GM18511 (cell line): ENCODE data around the gene LCN6.
"Not testable (repeated sequence)": the region's sequence is repeated elsewhere in the genome, so short reads cannot be mapped to it uniquely, and the experiment has no call there.

Experiments
- ATAC-seq: cut with Tn5 transposase; IDR thresholded peaks from one replicate; pipeline ENCODE4 v1.9.1; 2021; ENCODE audit warnings: mild to moderate bottlenecking, moderate library complexity; ENCODE audit not compliant: unreplicated experiment

LCN6 gene

DNA sequence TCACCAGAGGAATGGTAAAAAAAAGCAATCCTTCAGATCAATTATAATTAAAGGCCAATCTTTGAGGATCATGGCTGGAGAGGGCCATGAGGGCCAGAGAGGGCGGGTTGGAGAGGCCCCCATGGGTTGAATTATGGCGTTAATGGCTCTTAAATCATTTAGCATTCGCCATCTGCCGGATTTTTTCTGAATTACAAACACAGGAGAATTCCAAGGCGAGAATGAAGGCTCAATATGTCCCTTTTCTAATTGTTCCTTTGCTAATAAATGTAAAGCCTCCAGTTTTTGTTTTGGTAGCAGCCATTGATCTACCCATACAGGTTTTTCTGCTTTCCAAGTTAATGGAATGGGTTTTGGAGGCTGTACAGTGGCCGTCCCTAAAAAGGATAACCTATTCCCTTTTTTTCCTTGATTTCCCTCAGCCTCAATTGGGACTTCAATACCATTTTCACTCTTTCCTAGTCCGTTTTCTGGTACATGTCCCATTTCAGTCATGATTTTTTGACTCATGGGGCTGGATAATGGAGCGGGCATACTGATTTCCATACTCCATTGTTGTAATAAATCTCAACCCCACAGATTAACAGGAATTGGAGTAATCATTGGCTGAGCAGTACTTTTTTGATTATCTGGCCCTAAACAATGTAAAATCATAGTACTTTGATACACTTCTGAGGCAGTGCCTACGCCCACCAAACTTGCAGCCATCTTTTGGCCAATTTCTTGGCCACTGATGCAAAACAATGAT is 36.1 kb upstream of the LCN6 start:
- ATAC-seq: no peak

DNA sequence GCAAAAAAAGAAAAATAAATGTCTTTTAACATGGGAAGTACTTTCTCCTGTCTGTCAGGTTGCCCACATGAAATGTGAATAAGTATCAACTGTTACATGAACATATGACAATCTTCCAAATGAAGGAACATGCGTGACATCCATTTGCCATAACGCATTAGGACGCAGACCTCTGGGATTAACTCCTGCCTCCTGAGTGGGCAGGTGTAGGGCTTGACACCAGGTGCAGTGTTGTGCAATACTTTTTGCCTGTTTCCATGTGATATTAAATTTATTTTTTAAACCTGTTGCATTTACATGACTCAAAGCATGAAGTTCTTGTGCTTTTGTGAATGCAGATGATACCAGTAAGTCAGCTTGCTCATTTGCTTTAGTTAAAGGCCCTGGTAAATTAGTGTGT is 34.1 kb upstream of the LCN6 start:
- no peak for ATAC-seq

DNA sequence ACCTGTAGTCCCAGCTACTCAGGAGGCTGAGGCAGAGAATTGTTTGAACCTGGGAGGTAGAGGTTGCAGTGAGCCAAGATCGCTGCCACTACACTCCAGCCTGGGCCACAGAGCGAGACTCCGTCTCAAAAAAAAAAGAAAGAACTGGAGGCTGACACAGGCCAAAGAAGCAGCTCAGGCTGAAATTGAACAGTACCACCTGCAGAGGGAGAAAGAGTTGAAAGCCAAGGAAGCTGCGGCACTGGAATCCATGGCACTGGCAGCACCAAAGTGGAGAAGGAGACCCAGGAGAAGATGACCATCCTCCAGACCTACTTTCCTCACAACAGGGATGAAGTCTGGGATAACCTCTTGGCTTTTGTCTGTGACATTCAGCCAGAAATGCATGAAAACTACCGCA is 31.5 kb upstream of the LCN6 start:
- no peak for ATAC-seq

DNA sequence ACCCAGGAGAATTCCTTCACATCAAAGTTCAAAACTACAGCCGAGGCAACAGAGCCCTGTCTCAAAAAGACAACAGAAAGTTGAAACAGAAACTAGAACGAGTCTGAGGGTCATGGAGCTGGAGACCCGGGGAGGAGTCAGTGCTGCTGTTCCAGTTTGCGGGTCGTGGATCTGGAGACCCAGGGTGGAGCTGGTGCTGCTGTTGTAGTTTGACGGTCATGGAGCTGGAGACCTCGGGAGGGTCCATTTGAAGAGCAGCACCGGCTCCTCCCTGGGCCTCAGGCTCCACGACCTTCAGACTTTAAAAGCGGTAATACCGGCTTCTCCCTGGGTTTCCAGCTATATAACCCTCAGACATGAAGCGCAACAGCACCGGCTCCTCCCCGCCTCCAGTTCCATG is 29.0 kb upstream of the LCN6 start:
- no peak for ATAC-seq

DNA sequence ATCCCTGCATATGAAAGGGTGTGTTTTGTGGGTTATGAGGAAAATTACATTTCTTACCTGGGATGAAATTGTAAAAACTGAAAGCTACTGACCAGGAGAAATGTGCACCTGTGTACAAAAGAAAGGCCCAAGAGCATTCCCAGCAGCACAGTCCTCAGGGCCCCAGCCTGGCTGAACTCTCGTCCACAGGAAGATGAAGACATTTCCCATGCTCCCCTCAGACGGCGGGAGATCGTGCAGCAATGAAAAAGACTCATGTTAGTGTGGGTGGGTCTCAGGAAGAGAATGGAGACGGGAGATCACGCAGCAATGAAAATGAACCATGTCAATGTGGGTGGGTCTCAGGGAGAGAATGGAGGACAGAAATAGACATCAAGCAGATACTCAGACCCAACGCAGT is 28.6 kb upstream of the LCN6 start:
- no peak for ATAC-seq

DNA sequence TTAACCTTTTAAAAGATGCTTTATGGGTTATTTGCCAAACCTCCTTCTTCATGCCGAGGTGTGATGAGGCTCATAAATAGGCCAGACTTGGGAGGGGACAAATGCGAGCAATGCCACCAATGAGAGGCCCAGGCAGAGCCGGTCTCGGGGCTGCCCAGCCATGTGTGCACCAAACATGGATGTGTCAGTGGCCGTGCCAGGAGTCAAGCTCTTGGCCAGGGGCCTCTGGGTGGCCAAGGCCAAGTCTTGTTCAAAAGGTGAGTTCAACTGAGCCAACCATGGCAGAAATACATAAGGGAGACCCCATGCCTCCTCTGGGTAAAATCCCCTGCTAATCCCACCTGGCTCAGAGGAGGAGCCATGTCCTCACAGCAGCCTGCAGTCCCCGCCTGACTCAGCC is 26.9 kb upstream of the LCN6 start:
- ATAC-seq: no peak

DNA sequence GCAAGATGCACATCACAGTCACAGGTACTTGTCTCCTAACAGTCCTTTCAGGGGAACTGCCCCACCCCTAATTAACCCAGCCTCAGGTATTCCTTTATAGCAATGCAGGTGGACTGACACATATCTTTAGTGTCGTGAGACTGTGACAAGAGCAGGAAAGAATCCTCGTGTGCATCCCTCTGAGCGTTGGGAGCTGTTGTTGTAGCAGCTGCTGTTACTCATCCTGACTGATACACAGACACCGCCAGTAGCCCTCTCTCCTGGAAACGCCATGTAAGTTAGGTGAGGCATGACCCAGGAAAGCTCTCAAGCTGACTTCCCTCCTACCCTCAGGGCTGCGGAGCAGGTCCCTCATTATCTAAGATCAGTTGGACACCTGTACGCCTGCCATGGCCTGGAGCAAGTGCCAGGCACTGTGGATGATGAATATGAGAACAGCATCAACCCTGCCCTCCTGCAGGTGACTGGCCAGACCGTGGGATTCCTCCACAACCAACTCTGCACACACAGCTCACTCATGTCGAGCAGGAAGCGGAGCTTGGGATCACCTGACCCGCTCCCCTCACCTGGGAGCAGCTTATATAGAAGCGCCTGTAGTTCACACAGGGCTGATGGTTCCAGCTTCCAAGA is 26.2 kb upstream of the LCN6 start:
- no peak for ATAC-seq

DNA sequence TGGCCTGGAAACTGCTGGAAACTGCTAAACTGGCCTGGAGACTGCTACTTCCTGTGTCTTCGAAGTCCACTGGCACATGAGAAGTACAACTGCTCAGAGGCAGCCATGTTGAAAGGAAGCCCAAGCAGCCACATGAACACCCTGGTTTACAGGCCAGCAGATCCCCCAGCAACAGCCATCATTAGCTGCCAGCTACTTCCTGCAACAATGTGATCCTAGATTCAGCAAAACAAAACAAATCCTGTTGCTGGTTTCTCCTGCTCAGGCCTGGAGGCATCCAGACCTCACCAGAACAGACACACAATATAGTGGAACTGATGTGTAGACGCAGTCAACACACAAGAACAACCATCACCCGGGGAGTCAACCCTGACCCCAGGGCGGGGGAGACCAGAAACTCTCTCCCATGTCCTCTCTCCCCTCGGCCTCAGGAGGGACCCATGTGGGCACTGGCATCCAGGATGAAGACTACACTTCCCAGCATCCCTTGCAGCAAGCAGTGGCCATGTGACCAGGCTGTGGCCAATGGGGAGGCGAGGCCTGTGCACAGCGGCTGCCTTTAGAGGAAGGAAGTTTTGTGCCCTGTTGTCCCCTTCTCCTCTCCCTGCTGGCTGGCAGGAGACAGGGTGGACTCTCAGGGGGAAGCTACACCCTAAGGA is 25.2 kb upstream of the LCN6 start:
- no peak for ATAC-seq

DNA sequence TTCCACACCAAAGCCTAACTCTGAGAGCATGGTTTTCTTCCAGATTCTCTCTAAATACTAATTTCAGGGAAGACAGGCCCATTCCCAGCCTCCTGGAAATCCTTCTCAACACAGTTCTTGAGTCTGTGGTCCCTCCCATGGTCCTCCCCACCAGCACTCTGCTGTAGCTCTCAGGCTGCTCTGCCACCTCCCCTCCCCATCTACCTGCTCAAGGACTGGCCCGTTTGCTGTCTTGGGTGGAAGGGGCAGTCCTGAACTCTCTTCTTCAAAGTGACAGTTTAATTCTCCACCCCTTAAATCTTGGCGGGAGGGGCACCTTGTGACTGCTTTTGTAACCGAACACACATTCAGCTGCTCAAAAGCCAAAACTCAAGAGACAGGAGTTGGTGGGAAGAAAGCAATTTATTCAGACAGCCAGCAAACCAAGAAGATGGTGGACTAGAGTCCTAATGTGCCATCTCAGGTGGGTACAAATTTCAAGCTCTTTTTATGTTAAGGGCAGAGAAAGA is 23.6 kb upstream of the LCN6 start:
- ATAC-seq: no peak

DNA sequence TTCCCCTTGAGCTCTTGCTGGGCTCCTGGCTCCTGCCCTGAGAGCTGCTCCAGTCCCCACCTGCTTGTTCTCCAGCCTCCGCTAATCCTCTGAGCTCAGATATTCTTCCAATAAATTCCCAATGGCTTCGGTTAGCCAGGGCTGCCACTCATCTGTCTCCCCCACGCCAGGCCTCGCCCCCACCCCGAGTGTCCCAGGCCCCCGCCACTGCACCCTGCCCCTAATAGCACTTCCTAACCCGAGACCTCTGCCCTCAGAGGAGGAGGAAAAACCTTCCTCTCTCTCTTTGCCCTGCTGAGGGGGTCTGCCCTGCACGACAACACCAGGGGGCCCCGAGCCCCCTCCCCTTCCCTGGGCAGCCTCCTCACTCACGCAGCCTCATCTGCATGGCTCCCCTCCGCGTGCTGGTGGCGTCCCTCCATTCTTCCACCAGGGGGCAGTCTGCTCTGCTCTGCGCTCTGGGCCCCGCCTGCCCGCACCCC is 21.4 kb upstream of the LCN6 start:
- no peak for ATAC-seq

DNA sequence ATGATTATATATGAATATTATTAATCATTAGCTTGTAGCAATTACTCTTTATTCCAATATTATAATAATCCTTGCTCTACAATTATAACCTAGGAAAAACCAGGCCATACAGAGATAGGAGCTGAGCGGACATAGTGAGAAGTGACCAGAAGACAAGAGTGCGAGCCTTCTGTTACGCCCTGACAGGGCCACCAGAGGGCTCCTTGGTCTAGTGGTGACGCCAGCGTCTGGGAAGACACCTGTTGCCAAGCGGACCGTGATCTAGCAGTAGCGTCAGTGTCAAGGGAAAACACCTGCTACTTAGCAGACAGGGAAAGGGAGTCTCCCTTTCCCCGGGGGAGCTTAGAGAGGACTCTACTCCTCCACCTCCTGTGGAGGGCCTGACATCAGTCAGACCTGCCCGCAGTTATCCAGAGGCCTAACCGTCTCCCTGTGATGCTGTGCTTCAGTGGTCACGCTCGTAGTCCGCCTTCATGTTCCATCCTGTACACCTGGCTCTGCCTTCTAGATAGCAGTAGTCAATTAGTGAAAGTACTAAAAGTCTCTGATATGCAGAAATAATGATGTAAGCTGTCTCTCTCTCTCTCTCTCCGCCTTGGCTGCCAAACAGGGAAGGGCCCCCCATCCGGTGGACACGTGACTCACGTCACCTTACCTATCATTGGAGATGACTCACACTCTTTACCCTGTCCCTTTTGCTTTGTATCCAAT is 18.2 kb upstream of the LCN6 start:
- ATAC-seq: not testable (repeated sequence)

DNA sequence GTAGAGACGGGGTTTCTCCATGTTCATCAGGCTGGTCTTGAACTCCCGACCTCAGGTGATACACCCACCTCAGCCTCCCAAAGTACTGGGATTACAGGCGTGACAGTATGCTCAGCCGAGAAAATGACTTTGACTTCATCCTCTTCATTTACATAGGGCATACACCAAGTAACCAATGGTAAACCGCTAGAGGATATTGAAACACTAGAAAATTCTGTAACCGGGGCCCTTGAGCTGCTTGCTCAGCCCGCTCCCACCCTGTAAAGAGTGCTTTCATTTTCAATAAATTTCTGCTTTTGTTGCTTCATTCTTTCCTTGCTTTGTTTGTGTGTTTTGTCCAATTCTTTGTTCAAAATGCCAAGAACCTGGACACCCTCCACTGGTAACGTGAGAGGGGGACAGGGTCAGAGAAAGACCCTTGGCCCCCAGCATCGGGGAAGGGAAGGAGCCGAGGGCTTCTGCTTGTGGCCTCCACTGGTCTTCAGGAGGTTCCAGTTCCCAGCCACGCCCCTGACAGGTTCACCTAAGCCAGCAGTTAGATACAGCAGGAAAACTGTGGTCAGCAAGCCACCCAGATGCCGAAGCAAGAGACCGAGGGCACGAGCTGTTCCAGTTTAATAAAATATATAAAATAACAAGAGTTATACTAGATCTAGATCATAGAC is 17.6 kb upstream of the LCN6 start:
- peak; percentile 70 for ATAC-seq

DNA sequence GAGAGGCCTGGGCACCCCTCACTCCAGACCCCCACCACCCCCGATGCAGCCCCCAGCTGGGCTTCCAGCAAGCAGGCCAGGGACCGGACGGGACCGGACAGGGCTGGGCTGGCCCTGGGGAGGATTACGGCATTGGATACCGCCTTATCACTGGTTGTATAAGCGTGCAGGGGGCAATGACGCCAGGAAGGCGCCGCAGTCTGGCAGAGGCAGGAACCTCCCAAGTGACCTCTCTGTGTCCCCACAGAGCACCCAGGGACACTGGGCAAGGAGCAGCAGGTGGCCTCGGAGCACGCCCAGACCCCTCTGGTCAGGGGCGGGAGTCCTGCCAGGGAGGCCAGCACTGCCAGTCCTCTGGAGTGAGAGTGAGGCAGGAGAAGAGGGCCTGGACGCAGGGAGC is 16.7 kb upstream of the LCN6 start:
- no peak for ATAC-seq

DNA sequence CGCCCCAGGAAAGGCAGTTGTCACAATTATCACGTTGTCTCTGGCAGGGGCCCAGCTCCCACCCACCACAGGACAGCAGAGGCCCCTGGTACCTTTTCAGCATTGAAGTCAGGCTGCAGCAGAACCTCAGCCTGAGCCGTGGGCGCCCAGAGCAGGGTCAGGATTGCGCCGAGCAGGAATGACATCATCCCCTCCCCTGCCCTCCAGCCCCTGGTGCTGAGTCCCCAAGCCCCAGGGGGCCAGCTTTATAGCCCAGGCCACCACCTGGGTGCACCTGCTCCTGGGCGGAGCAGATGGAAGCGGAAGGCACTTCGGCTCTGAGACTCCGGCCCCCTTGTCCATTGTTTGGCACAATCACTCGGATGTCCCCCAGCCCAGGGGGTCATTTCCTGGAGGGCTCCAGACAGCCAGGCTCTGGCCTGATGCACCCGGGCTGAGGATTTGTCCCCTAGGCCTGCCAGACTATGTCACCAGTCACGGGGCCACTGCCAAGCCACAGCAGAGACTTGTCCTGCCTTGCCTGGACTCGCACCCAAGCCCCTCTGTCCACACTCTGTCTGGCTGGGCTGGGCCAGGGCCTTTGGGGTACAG is 16.1 kb upstream of the LCN6 start, which contains the start of gene LCN15:
Gene LCN15 (minus strand): TSS at position 218 of the 591 bp plus-strand sequence. CDS start 30 bp downstream, at position 188.
- no peak for ATAC-seq

DNA sequence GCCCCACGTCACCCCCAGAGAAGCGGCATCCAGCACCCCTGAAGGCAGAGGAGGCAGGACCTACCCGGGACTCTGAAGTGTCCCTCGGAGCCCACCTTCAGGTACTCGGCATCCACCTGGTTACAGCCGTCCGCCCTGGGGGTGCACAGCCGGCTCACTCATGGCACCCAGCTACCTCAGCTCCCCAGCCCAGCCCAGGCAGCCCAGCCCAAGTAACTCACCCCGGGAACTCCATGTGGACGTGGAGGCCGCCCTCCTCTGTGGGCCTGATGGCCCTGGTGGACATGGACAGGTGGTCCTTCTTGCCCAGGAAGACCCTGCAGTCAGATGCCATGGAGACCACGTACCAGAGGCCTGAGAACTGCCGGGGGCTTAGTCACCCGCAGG is 15.3 kb upstream of the LCN6 start:
- ATAC-seq: no peak

DNA sequence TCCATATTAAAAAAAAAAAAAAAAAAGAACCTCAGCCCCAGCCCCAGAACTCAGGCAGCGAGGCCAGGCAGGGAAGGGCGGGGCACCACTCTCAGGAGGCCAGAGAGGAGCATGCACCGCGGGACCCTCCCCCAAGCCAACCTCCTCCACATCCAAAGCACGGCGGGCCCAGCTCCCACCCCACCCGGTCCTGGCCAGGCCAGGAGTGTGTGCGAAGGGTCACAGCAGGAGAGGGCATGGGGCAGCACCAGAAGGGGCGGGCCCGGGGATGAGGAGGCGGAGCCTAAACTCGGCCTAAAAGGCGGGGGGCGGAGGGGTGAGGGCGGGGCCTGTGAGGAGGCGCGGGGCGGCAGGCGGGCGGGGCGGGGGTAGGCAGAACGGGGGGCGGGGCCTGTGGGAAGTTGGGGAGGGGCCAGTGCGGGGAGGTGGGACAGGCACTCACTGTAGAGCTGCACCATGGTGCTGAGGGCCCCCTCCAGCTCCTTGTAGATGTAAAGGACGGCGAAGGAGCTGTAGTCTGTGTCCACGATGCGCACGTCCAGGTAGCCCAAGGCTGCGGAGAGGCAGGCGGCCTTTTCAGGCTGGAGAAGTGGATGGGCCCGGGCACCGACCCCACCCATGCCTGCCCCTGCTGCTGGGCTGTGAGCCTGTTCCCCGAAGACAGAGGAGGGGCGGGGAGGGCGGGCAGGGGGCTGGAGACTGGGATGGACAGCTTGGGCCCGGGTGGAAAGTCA is 14.8 kb upstream of the LCN6 start:
- ATAC-seq: no peak

DNA sequence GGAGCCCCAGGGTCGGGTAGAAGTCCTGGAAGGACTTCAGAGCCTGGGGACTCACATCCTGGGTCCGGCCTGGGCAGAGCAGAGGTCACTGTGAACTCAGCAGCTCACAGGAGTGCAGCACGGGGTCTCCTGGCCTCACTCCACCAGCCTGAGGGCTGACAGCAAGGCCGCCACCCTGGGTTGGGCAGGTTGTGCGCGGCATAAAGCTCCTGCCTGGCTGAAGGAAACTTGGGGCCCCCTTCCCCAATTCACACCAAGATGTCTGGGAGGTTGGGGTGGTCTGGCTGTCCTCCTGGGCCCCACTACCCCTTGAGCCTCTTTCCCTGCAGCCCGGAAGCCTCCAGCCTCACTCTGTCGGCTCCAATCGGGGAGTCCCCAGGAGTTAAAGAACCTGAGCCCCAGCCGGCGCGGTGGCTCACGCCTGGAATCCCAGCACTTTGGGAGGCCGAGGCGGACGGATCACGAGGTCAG is 13.9 kb upstream of the LCN6 start:
- ATAC-seq: no peak

DNA sequence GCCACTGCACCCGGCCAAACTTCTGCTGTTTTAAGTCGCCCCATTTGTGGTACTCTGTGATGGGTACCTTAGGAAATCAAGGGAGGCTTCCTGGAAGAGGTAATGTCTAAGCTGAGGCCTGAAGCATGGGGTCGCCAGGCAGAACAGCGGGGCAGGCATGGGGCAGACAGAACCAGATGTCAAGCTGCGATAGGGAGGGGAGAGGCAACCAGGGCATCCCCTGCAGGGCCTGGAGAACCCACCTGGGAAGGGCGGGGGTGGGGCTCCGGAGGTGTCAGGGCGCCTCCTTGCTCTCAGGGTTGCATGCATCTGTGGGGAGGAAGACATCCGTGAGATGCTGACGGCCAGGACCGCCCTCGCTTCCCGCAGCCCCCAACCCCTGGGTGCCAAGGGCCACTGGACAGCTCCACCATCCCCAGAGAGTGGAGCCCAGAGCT is 13.2 kb upstream of the LCN6 start:
- no peak for ATAC-seq

DNA sequence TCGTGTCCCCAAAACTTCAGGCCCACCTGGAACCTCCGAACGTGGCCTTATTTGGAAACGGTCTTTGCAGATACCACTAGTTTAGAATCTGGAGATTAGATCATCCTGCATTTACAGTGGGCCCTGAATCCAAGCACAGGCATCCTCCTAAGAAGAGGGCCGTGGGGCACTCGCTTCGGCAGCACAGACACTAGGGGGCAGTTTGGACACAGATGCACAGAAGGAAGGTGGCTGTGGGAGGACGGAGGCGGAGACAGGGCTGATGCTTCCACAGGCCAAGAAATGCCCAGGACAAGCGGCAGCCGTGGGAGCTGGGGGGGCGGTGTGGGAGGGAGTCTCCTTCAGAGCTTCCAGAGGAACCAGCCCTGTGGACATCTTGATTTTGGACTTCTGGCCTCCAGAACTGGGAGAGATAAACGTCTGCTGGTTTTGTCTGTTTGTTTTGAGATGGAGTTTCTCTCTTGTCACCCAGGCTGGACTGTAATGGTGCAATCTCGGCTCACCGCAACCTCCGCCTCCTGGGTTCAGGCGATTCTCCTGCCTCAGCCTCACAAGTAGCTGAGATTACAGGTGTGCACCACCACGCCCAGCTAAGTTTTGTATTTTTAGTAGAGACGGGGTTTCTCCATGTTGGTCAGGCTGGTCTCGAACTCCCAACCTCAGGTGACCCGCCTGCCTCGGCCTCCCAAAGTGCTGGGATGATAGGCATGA is 12.7 kb upstream of the LCN6 start:
- ATAC-seq: not testable (repeated sequence)
